ENCODE data around the gene UNC5B.

DNA sequence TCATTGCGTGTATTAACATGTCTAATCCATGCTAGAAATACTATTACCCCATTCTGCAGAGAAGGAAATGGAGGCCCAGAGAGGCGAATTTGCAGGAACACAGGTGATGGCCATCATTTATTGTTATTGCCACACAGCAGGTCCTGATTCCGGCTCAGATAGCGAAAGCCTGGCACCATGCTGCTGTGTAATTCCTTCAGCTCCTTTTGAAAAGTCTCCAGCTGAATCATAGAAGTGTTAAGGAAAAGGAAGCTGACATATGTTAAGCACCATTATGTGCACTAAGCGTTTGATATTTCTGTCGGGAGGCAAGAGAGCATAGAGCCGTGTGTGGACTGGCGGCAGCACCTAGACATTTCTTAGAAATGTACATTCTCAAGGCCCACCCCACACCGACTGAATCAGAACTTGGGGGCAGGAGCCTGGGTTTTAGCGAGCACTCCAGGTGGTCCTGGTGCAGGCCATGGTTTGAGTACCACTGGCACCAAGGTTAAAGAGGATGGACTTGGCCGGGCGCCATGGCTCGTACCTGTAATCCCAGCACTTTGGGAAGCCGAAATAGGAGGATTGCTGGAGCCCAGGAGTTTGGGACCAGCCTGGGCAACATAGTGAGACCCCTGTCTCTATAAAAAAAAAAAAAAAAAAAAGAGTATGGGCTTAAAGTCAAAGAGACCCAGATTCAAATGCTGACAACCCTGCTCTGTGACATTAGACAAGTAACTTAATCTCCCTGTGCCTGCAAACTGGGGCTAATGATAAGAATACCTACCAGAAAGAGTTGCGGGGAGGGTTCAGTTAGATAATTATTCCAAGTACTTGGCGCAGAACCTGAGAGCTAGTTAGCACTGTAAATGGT is 52.2 kb downstream of the UNC5B start:
- TF ChIP-seq, protein P1, sequence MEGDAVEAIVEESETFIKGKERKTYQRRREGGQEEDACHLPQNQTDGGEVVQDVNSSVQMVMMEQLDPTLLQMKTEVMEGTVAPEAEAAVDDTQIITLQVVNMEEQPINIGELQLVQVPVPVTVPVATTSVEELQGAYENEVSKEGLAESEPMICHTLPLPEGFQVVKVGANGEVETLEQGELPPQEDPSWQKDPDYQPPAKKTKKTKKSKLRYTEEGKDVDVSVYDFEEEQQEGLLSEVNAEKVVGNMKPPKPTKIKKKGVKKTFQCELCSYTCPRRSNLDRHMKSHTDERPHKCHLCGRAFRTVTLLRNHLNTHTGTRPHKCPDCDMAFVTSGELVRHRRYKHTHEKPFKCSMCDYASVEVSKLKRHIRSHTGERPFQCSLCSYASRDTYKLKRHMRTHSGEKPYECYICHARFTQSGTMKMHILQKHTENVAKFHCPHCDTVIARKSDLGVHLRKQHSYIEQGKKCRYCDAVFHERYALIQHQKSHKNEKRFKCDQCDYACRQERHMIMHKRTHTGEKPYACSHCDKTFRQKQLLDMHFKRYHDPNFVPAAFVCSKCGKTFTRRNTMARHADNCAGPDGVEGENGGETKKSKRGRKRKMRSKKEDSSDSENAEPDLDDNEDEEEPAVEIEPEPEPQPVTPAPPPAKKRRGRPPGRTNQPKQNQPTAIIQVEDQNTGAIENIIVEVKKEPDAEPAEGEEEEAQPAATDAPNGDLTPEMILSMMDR (IDR thresholded peaks at IDR 0.05), result no peak
- no peak for TF ChIP-seq POLR2A (IDR thresholded peaks at IDR 0.05)
